Hematopoietic multipotent progenitor cell (in vitro differentiated cells): ENCODE results near the gene SPTLC3. TPM values are rescaled to one million over a fixed set of nuclear protein-coding genes. Genes with fewer than 3 reads are reported as not detected.

Experiments
- DNase-seq, 3 donors: peaks; one replicate each; pipeline ENCODE4 v3.0.0-alpha.2; 2011 to 2015; ENCODE audit warnings: low read depth in 2 of 3, low spot score in 2 of 3
- total RNA-seq: library from RNA; depleted of rRNA; stranded (reverse); fragments of >200 nt; gene quantifications from one replicate; pipeline ENCODE4 v1.2.3, GENCODE V29; 2012

SPTLC3 gene
- total RNA-seq, 1 donor = 5.7 TPM

DNA sequence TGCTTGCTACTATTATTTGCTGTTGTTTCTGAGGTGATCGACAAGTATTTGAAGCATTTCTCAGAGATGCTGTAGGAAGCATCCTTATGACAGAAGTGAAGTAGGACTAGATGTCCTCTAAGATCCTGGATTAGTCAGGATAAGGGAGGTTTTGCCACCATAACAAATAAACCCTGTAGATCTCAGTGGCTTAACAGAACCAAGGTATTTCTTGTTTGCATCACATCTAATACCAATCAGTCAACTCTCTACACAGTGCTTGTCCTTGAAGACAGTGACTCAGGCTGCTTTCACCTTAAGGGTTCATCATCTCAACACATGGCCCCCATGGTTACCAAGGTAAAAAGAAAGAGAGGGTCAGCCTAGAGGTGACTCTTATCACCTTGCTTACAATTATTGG, 119.4 kb downstream of the SPTLC3 start:
- DNase-seq = no peak

DNA sequence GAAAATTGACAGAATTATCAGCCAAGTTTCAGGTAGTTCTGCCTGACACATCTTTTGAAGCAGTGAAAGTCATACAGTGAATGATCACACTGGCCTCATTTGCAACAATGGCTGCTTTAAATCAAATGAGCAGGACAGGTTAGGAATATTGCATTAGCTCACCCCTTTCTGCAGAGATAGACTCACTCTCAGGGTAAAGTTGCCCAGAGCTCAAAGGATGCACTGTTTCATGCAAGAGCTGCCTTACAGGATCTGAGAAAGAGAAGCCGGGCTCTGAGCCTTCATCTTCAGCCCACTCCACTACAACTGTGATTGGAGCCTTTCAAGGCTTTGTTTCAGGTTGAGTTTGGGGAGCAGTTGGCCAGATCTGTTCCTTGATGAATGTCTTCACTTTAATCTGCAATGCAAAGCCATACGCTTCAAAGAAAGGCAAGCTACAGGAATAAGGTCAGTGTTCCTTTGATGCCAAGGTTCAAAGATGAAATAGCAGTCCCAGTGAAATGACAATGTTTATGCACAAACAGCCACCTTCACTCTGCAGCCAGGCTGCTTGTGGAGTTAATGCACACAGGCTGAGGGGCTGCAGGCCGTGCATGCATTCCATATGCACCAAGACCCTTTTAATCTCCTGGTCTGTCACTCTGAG, 121.4 kb downstream of the SPTLC3 start:
- DNase-seq = no peak

- DNase-seq = no peak
These were observed 121.9 kb downstream of the SPTLC3 start for GRCh38 chr20:13130707-13131103.

- peak in 1 of 3 donors; percentile 36 for DNase-seq
These were observed 122.9 kb downstream of the SPTLC3 start for GRCh38 chr20:13131688-13132087.

DNA sequence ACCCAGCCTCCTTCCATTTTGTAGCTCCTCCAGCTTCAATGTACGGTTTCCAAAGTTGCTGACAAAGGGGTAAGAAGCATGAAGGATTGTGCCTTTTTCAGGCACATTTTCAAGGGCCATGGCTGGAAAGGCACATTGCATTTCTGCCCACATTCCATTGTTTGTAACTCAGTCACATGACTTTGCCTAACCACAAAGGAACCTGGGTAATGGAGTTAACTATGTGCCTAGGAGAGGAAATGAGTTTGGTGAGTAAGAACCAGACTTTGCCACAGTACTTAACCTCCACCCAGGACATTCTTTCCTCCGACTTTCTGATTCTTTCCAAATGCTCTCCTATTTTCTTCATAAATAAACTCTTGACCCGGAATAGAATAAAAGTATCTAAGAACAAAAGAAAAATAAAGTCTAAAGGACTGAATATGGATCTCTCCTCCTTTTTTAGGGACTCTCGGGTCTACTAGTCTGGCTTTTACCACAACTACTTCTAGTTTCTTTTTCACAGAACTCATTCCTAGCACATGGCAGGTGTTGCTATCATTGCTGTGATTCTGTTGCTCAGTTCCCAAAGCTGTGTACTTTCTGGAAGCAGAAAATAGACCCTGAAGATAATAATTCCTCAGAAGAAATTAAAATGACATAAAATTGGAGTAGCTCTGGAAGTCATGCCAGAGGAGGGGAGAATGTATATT, 130.8 kb downstream of the SPTLC3 start:
- DNase-seq = no peak

- DNase-seq = no peak
These were observed 131.4 kb downstream of the SPTLC3 start for GRCh38 chr20:13140201-13140600.

- DNase-seq = no peak
These were observed 132.0 kb downstream of the SPTLC3 start for GRCh38 chr20:13140775-13141174.

GRCh38 chr20:13141546-13141945, 132.8 kb downstream of the SPTLC3 start:
- DNase-seq = no peak

GRCh38 chr20:13142143-13142542, 133.4 kb downstream of the SPTLC3 start:
- no peak for DNase-seq

- DNase-seq = no peak
These were observed 138.5 kb downstream of the SPTLC3 start for GRCh38 chr20:13147071-13147963.

- no peak for DNase-seq
These were observed 139.2 kb downstream of the SPTLC3 start for GRCh38 chr20:13147971-13148370.

GRCh38 chr20:13148402-13148801, 139.6 kb downstream of the SPTLC3 start:
- no peak for DNase-seq

GRCh38 chr20:13148961-13149360, 140.2 kb downstream of the SPTLC3 start:
- no peak for DNase-seq

- no peak for DNase-seq
These were observed 140.8 kb downstream of the SPTLC3 start for GRCh38 chr20:13149371-13150105.

GRCh38 chr20:13158369-13158768, 149.6 kb downstream of the SPTLC3 start:
- no peak for DNase-seq

DNA sequence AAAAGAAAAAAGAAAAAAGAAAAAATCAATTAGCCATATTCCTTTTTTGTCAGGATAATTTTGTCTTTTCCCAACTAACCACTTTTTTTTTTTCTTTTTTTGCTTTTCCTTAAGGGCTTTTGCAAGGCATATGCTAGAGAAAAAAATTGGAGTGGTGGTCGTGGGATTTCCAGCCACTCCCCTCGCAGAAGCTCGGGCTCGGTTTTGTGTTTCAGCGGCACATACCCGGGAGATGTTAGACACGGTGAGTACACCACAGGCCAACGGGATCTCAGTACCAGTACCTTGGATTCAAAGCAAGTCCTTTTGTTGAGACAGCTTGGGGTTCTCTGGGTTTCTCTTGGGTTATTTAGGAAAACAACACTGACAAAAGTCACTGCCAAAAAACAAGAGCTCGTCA, 151.1 kb downstream of the SPTLC3 start:
- no peak for DNase-seq

- DNase-seq = no peak
These were observed 156.4 kb downstream of the SPTLC3 start for GRCh38 chr20:13165203-13165602.

DNA sequence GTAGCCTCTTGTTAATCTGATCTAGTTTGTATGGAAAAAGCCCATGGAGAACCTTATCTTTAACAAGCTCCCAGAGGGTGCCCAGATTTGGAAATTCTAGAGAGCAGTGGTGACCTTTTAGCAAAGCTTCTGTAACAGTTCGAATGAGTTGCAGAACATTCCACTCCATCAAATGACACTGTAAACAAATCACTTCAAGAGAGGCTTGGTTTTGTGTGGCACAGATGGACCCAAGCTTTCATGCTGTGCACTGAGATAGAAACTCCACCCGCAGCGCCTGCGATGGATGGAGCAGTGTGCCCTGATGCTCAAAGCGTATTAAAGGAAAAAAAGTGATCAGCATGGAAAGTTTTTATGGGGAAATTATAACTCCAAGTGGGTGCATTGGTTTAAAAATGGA, 157.2 kb downstream of the SPTLC3 start:
- no peak for DNase-seq

DNA sequence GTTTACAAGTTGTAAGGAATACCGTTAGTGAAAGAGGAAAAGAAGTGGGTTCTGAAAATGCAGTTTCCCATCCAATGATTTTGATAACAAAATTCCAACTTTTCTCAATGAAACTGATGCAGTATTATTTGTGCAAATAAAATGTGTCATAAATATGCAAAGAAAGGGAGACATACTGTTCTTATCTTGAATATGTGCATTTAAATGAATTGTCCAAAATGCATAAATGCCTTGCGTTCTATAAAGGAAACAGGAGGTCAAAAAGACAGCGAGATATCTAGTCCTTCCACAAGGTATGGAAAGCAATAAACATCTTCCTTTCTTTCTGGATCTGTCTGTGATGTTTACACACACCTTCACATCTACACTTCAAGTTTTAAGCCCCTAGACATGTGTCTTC, 157.7 kb downstream of the SPTLC3 start:
- no peak for DNase-seq

- DNase-seq = no peak
These were observed 160.3 kb downstream of the SPTLC3 start for GRCh38 chr20:13169086-13169485.

- DNase-seq = no peak
These were observed 162.0 kb downstream of the SPTLC3 start for GRCh38 chr20:13170771-13171170.
